ENCODE data around the gene ADAD2.

The ADAD2 gene

DNA sequence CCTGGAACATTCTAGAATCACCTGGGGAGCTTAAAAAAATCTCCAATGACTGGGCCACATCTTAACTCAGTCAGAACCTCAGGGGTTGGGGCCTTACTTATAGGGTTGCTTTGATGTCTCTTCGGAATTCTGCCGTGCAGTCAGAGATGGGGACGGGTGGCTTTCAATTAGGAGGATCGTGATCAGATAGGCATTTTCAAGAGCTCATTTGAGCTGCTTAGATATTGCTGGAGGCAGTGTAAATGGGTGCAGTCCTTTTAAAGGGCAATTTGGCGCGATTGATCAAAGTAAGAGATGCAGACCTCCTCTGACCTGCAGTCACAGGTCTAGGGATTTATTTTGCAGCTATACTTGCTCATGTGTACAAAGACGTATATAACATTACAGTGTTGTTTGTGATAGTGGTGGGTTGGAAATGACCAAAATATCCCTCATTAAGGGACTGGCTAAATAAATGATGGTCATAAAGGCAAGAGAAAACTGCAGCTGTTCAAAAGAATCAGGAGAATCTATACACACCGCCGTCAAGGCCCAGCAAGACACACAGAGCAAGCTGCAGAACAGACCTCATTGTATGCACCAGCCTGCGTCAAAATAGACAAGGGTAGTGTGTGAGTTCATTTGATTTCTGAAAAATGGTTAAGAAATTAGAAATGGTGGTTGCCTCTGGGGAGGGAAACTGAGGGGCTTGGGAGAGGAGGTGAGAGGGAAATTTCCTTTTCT lies 55.2 kb downstream of the ADAD2 start:
- DNase-seq (ENCODE audit: low spot score), result no peak

GRCh38 chr16:84246679-84247077 lies 55.7 kb downstream of the ADAD2 start:
- no peak for DNase-seq (ENCODE audit: low spot score)
